Neural progenitor cell (in vitro differentiated cells): ENCODE measurements around the gene SFSWAP.

Experiments used
- CTCF ChIP-seq: fragments of 200-600 bp; sonication (generic); IDR thresholded peaks from 2 replicates; pipeline ENCODE4 v1.5.1; 2017; ENCODE audit warnings: antibody characterized with exemption, mild to moderate bottlenecking
- EZH2 ChIP-seq: fragments of 200-600 bp; sonication (generic); IDR thresholded peaks from 2 replicates; pipeline ENCODE4 v1.6.1; 2017; ENCODE audit warnings: antibody characterized with exemption, mild to moderate bottlenecking, moderate library complexity
- EZH2phosphoT487 ChIP-seq: fragments of 200-600 bp; sonication (generic); IDR thresholded peaks from 2 replicates; pipeline ENCODE4 v1.6.1; 2017; ENCODE audit warnings: antibody characterized with exemption

GRCh38 chr12:131757111-131757510 is 46.2 kb downstream of the SFSWAP start:
- TF ChIP-seq CTCF (no peak), EZH2 (no peak), EZH2phosphoT487 (no peak)
